Stimulated activated naive CD4-positive, alpha-beta T cell (primary cell): Measurements from ENCODE around the gene CCKAR.

Source experiments
- DNase-seq, 6 experiments: peaks; one replicate each; lab custom pipeline; 2025; lab: John Stamatoyannopoulos, UW

Gene CCKAR

GRCh38 chr4:26491449-26492170 lies 1.3 kb upstream of the CCKAR start:
- no peak for DNase-seq

- no peak for DNase-seq
Measured at GRCh38 chr4:26490960-26491284, 638 bp upstream of the CCKAR start.

GRCh38 chr4:26489101-26489985 lies 941 bp downstream of the CCKAR start:
- no peak for DNase-seq

GRCh38 chr4:26485684-26486083 lies 4.6 kb downstream of the CCKAR start:
- no peak for DNase-seq

- DNase-seq: no peak
Measured at GRCh38 chr4:26484516-26484915, 5.8 kb downstream of the CCKAR start.

GRCh38 chr4:26484032-26484515 lies 6.2 kb downstream of the CCKAR start:
- DNase-seq: no peak

- DNase-seq: no peak
Measured at GRCh38 chr4:26482508-26483462, 7.5 kb downstream of the CCKAR start.

GRCh38 chr4:26478330-26478729 lies 12.0 kb downstream of the CCKAR start:
- DNase-seq: no peak

GRCh38 chr4:26476545-26476944 lies 13.7 kb downstream of the CCKAR start:
- no peak for DNase-seq

GRCh38 chr4:26475716-26476115 lies 14.6 kb downstream of the CCKAR start:
- DNase-seq: no peak

- no peak for DNase-seq
Measured at GRCh38 chr4:26474551-26474950, 15.7 kb downstream of the CCKAR start.

GRCh38 chr4:26473893-26474292 lies 16.4 kb downstream of the CCKAR start:
- DNase-seq: no peak

GRCh38 chr4:26471890-26472289 lies 18.4 kb downstream of the CCKAR start:
- no peak for DNase-seq

GRCh38 chr4:26468977-26469376 lies 21.3 kb downstream of the CCKAR start:
- DNase-seq: no peak

GRCh38 chr4:26468283-26468949 lies 21.9 kb downstream of the CCKAR start:
- DNase-seq: no peak

GRCh38 chr4:26467724-26468123 lies 22.6 kb downstream of the CCKAR start:
- DNase-seq: no peak

GRCh38 chr4:26466578-26467270 lies 23.6 kb downstream of the CCKAR start:
- no peak for DNase-seq

- no peak for DNase-seq
Measured at GRCh38 chr4:26464420-26465095, 25.7 kb downstream of the CCKAR start.

- DNase-seq: no peak
Measured at GRCh38 chr4:26463386-26463785, 26.9 kb downstream of the CCKAR start.

- DNase-seq: no peak
Measured at GRCh38 chr4:26462874-26463273, 27.4 kb downstream of the CCKAR start.
